ENCODE results near the gene AFMID. TPM values are rescaled to one million over a fixed set of nuclear protein-coding genes. Genes with fewer than 3 reads are reported as not detected.

The AFMID gene
- total RNA-seq, 4 donors from 2014 or later, result 21.3 to 36.9 (median 33.5) TPM

DNA sequence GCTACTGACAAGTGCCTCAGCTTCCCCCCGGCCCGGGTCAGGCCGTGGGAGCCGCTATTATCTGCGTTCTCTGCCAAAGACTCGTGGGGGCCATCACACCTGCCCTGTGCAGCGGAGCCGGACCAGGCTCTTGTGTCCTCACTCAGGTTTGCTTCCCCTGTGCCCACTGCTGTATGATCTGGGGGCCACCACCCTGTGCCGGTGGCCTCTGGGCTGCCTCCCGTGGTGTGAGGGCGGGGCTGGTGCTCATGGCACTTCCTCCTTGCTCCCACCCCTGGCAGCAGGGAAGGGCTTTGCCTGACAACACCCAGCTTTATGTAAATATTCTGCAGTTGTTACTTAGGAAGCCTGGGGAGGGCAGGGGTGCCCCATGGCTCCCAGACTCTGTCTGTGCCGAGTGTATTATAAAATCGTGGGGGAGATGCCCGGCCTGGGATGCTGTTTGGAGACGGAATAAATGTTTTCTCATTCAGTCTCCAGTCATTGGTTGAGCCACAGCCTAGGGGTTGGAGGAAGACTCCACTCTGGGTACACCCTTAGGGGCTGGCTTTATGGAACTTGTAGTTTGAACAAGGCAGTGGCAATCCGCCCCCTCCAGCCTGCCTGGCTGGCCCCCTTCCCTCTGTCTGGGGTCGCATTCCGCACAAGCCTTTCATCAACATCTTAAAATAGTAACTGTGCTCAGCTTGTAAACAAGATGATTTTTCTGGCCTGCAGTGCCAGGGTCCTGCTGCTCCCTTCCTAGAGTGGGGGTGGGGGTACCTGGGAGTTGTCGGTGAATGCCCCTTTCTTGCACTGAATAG is 14.7 kb upstream of the AFMID start:
- H3K9me3 ChIP-seq, result no peaks in the 10 kb centered on the region
- no peak overlapping the region for H3K4me3 ChIP-seq (replicated peaks in 1 of 3)
- intact Hi-C loops (cut with DNase I), result loop anchor here (5.0 kb wide), 1 partner anchor 45 kb away; the partner anchor contains the start of gene TMC6
- H3K4me1 ChIP-seq, result peaks cover 26 to 51% of the 10 kb centered on the region in 2 donors
- 62 to 73% methylated on average over 11 to 18 of the region's 19 CpGs for WGBS, 2 donors
- peak overlapping the region in 1 of 3 donors; percentile 74 for H3K27ac ChIP-seq
- H3K36me3 ChIP-seq, result peaks cover 0 to 17% of the 10 kb centered on the region in 2 donors
- no peak for DNase-seq
- no peak for TF ChIP-seq CTCF (IDR thresholded peaks at IDR 0.05)
- TF ChIP-seq POLR2A (IDR thresholded peaks at IDR 0.05), result no peak
- no peaks in the 10 kb centered on the region for H3K27me3 ChIP-seq

GRCh38 chr17:78173097-78173715 is 14.0 kb upstream of the AFMID start:
- Histone ChIP-seq H3K4me1 (peaks cover 23 to 47% of the 10 kb centered on the region in 2 donors), H3K36me3 (peaks cover 0 to 17% of the 10 kb centered on the region in 2 donors), H3K27ac (peak overlapping the region in 1 of 3 donors; percentile 74), H3K4me3 (replicated peaks in 1 of 3) (no peak overlapping the region), H3K9me3 (no peaks in the 10 kb centered on the region), H3K27me3 (no peaks in the 10 kb centered on the region)
- intact Hi-C loops (cut with DNase I), result loop anchor here (5.0 kb wide), 1 partner anchor 46 kb away; the partner anchor contains the start of gene TMC6
- TF ChIP-seq POLR2A (IDR thresholded peaks at IDR 0.05) (no peak), CTCF (IDR thresholded peaks at IDR 0.05) (no peak)
- 82 to 85% methylated on average over 9 to 11 of the region's 11 CpGs for WGBS, 2 donors
- DNase-seq, result no peak

DNA sequence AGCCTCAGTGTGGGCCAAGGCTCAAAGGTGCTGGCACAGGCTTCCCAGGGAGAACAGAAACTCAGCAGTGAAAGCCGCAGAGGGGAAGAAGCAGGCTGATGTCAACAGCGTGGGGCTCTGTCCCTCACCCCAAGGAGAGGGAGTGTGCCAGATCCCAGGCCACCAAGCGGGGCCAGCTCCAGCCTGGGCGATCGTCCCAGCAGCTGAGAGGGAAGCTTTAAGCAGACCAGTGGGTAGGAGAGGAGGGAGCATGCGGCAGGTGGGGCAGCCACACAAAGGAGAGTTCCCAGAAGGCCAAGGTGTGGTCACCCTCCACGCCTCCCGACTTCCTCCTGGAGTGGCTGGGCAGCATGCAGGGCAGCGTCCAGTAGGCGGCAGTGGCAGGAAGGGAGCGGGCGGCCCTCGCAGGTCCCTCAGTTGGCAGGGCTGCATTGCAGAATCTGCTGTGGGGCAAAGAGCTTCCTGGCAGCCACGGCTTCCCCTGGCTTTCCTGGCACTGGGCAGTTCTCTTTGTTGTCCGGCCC is 12.8 kb upstream of the AFMID start:
- peaks cover 23 to 46% of the 10 kb centered on the region in 2 donors for H3K4me1 ChIP-seq
- intact Hi-C loops (cut with DNase I), result loop anchor here (2.0 to 5.0 kb wide), 2 partner anchors 47 to 62 kb away; partner anchors contain the start of gene TMC6

DNA sequence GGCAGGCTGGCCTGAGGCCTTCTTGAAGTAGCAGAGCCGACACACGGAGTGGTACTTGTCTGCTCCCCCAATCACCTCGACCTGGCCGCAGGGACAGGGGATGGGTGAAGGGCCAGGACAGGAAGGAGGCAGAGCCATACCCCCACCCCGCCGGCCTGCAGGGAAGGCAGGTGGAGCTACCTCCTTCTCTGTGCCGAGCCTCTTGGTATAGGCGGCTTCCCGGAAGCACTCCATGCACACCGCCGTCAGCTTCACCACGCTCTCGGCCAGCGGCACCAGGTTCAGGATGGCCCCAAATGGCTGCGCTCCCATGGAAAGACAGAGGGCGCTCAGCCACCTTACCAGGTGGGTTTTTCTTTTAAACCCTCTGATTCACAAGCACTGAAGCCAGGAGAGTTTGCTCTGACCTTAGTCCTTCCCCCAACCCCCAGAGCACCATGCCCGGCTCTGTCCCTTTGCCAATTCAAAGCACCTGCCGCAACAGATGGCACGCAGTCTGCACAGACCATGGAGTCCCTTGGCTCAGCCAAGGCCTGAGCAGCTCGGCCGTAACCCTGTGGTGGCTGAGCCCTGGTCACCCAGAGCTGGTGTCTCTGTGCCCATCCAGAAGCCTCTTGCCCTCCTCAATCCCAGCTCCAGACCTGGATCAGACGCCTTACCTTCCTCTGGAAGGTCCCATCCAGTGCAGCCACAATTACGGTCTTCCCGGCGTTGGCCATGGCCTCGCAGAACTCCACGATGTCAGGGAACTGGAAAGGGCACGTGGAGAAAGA is 12.1 kb upstream of the AFMID start:
- WGBS, 2 donors, result 54 to 69% methylated on average over 18 to 22 of the region's 28 CpGs
- no peaks in the 10 kb centered on the region for H3K9me3 ChIP-seq
- no peak overlapping the region for H3K4me3 ChIP-seq (replicated peaks in 1 of 3)

More for the DNA sequence above, 12.8 kb upstream of the AFMID start:
- DNase-seq, result peak; percentile 95
- Histone ChIP-seq H3K4me3 (replicated peaks in 1 of 3) (no peak overlapping the region), H3K36me3 (peaks cover 0 to 17% of the 10 kb centered on the region in 2 donors), H3K9me3 (no peaks in the 10 kb centered on the region), H3K27me3 (no peaks in the 10 kb centered on the region), H3K27ac (peak overlapping the region; percentile 68 to 75 (median 74))
- peak in 1 of 2 donors; percentile 46 for TF ChIP-seq POLR2A (IDR thresholded peaks at IDR 0.05)
- TF ChIP-seq CTCF (IDR thresholded peaks at IDR 0.05), result peak in 5 of 6 experiments; percentile 21 to 92 (median 80)
- 32% methylated on average over 8 to 10 of the region's 15 CpGs for WGBS, 2 donors

More for the DNA sequence above, 12.1 kb upstream of the AFMID start:
- TF ChIP-seq CTCF (IDR thresholded peaks at IDR 0.05) (peak in 1 of 6 experiments; percentile 5), POLR2A (IDR thresholded peaks at IDR 0.05) (no peak)
- intact Hi-C loops (cut with DNase I), result loop anchor here (2.0 to 5.0 kb wide), 3 partner anchors 48 to 72 kb away; partner anchors contain the start of gene TMC6
- Histone ChIP-seq H3K4me1 (peaks cover 19 to 39% of the 10 kb centered on the region in 2 donors), H3K27me3 (no peaks in the 10 kb centered on the region), H3K36me3 (peaks cover 0 to 17% of the 10 kb centered on the region in 2 donors), H3K27ac (peak overlapping the region; percentile 68 to 75 (median 74))
- DNase-seq, result peak in 1 of 2 donors; percentile 60
